AML-193 (cell line): ENCODE data around the gene ASB16.

Experiments used
- DNase-seq, 2 experiments: peaks; one replicate each; lab custom pipeline; 2025; lab: John Stamatoyannopoulos, UW

Gene ASB16

DNA sequence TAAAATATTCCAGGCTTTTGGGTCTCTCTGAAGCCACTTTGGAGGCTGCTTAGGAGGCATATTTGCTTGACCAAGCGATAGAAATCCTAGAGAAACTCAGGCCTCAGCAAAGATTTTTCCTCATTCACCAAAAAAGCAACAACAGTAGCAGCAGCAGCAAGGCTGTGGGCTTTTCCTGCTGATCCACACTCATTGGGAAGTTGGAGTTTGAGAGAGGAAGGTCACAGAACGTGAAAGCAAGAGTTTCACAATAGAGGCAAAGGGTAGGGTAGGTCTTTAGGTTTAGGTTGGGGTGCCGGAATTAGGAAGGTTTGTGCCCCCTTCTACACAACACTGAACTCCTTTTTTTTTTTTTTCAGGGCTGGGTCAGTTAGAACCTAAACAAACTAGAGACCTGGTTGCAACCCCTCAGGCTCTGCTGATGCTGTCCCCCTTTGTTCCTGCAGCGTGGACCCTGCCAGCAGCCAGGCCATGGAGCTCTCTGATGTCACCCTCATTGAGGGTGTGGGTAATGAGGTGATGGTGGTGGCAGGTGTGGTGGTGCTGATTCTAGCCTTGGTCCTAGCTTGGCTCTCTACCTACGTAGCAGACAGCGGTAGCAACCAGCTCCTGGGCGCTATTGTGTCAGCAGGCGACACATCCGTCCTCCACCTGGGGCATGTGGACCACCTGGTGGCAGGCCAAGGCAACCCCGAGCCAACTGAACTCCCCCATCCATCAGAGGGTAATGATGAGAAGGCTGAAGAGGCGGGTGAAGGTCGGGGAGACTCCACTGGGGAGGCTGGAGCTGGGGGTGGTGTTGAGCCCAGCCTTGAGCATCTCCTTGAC is 18.3 kb downstream of the ASB16 start:
- no peak for DNase-seq

GRCh38 chr17:44190481-44190880 is 20.0 kb downstream of the ASB16 start:
- DNase-seq = no peak

- DNase-seq = no peak
Measured at GRCh38 chr17:44191369-44191768, 20.9 kb downstream of the ASB16 start.

DNA sequence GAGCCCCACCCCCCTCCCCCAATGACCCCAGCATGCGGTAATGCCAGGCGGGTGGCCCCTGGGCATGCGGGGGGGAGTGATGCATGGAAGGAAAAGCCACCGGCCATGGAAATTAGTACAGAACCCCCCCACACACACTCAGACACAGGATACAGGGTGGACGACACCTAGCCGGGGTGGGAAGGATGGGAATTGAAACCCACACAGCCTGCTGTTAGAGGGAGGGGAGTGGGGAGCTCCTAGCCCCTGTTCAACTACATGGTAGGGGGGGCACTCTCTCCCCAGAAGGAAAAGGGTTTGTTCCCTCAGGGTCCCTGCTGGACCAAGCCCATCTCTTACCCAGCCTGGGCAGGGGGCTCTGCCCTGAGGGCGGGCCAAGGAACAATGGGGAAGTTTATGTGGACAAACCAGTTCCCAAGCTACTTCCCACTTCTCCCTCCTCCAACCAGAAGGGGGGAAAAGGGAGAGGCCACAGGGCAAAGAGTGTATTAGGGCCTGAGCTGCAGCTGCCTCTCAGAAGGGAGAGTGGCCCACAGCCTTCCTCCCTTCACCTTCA is 21.5 kb downstream of the ASB16 start:
- no peak for DNase-seq

DNA sequence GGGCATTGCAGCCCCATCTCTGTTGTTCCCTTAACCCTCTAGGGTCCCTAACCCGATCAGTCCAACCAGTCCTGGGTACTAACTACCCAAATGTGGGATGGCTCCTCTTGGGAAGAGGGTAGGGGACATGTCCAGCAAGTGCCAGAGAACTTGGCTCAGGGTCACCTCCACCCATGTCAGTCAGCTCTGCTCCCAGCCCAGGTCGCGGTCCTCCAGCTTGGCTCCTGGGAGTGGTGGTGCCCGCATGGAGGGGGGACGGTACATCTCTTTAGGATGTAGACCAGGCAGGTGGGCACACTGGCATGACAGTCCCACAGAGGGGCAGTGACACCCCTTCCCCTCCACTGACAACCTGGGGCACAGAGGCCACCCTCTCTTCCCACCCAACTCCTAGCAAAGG is 22.2 kb downstream of the ASB16 start:
- no peak for DNase-seq

- DNase-seq = no peak
Measured at GRCh38 chr17:44193326-44194084, 23.0 kb downstream of the ASB16 start.

DNA sequence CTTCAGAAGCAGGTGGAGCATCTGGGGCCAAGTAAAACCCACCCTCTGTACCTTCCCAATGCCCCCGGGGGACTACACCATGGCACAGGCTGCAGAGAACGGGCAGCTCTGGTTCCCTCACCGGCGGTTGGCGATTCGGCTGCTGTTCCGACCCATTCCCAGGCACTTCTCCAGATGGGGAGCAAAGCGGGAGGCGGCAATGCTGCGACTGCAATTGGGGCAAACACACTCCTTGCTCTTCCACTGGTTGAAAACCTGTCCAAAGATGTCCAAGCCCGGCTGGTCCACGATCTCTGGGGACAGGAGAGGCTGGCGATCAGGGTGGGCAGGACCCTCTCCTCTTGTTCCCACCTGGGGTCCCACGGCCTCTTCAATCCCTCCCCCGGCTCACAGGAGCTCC is 26.6 kb downstream of the ASB16 start:
- no peak for DNase-seq

GRCh38 chr17:44197980-44198720 is 27.6 kb downstream of the ASB16 start:
- peak; percentile 93 to 95 for DNase-seq

DNA sequence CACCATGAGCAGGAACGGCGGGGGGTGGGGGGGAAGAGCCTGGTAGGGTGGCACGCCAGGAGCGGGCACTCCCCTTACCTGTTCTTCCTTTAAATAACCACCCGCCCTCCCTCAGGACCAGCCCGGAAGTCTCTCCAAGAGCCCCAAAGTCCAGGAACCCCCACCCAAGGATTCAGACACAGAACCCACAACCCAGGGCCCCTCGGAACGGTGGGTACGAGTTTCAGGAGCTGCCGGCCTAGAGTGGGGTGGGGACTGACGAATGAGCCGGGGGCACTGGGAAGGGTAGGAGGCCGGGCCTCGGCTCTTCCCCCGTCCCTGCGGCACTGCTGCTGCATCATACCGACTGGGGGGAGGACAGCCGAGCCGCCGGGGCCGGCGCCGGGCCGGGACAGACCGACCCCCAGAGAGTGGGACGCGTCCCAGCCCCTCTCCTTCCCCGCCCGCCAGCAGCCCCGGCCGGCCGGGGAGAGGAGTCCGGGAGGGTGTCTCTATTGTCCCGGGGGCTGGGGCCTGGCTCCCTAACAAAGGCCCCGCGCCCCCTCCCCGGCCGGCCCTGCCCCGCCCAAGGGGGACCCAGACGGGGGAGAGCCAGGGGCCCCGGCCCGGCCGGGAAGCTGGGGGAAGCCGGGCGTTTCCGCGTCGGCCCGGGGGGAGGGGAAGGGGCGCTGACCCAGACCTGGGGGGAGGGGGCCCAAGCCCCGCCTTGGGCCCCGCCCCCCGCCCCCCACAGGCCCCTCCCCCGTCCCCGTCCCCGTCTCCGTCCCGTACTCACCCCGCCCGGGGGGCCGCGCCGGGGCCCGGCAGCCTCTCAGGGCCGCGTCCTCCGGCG is 28.4 kb downstream of the ASB16 start:
- peak; percentile 41 to 45 for DNase-seq

GRCh38 chr17:44199553-44200477 is 29.3 kb downstream of the ASB16 start, which contains the start of gene ATXN7L3:
ATXN7L3 (minus strand) TSS chr17:44199884; CDS start chr17:44198070, 1,814 bp downstream.
- peak; percentile 95 to 97 for DNase-seq

GRCh38 chr17:44200478-44201155 is 30.1 kb downstream of the ASB16 start:
- no peak for DNase-seq

- no peak for DNase-seq
Measured at GRCh38 chr17:44202756-44203155, 32.3 kb downstream of the ASB16 start.

- peak; percentile 85 to 89 for DNase-seq
Measured at GRCh38 chr17:44203731-44204440, 33.4 kb downstream of the ASB16 start.

GRCh38 chr17:44204441-44204882 is 34.0 kb downstream of the ASB16 start:
- no peak for DNase-seq

GRCh38 chr17:44205962-44206824 is 35.7 kb downstream of the ASB16 start:
- DNase-seq = no peak

DNA sequence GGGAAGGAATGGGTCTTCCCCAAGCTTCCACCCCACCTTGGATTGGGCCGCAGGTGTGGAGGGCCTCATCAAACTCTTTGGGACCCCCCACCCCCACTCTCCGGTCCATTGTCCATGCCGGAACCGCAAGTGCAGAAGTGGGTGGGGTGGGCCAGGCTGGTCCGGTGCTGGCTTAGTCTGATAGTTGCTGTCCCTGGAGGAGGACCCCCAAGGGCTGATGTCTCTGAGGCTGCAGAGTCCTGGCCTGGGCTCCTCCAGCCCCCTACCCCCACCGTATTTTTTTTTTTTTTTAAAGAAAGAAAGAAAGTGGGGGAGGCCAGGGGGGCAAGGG is 36.3 kb downstream of the ASB16 start:
- DNase-seq = no peak

GRCh38 chr17:44207319-44207718 is 36.8 kb downstream of the ASB16 start:
- no peak for DNase-seq

- no peak for DNase-seq
Measured at GRCh38 chr17:44207743-44208142, 37.2 kb downstream of the ASB16 start.
